Spleen (tissue), 7 donors: Measurements from ENCODE around the gene VGF.
"Not testable (repeated sequence)": the region's sequence is repeated elsewhere in the genome, so short reads cannot be mapped to it uniquely, and the experiment has no call there.

Experiments
- CTCF ChIP-seq, 11 experiments: fragments of 200-600 bp in 7 of 11; fragments of 450-650 bp in 4 of 11; sonication (generic) in 4 of 11; IDR thresholded peaks in 8 of 11; conservative IDR thresholded peaks in 3 of 11; 1 replicate in 7 of 11; 2 replicates in 4 of 11; pipeline versions ENCODE4 v1.4.0 to v1.8.0; 2016 to 2021; ENCODE audit warnings: antibody characterized with exemption in 11 of 11, inconsistent platforms in 4 of 11, mild to moderate bottlenecking in 1 of 11
- POLR2A ChIP-seq, 3 donors: fragments of 450-650 bp; IDR thresholded peaks; one replicate each; pipeline ENCODE4 v1.5.1; 2017; ENCODE audit warnings: antibody characterized with exemption in 3 of 3, mild to moderate bottlenecking in 1 of 3
- donor health status: DM: no; HTN: no; CAD: no; lungs with moderate emphysema.
- donor health status: DM: no; HTN: no; CAD: no.
- donor health status: DM: no; HTN: no; CAD: no.

- TF ChIP-seq CTCF (IDR thresholded peaks at IDR 0.05 in 8 of 11, conservative IDR thresholded peaks at IDR 0.05 in 3 of 11); POLR2A (IDR thresholded peaks at IDR 0.05): not testable (repeated sequence)
These were observed 34.2 kb upstream of the VGF start for GRCh38 chr7:101199522-101199921.
